RCC 7860 (cell line): ENCODE measurements around the gene STAM.
A peak's percentile ranks its signal among the peaks of the same experiment; 100 is the strongest.
"Not testable (repeated sequence)": the region's sequence is repeated elsewhere in the genome, so short reads cannot be mapped to it uniquely, and the experiment has no call there.

Experiments used
- DNase-seq: peaks from one replicate; pipeline ENCODE4 v3.0.0-alpha.2; 2015; ENCODE audit warnings: low spot score
- FAIRE-seq: peaks from 2 replicates; lab custom pipeline; 2012; peaks lifted over from hg19 to GRCh38; lab: Jason Lieb, UNC

The STAM gene

DNA sequence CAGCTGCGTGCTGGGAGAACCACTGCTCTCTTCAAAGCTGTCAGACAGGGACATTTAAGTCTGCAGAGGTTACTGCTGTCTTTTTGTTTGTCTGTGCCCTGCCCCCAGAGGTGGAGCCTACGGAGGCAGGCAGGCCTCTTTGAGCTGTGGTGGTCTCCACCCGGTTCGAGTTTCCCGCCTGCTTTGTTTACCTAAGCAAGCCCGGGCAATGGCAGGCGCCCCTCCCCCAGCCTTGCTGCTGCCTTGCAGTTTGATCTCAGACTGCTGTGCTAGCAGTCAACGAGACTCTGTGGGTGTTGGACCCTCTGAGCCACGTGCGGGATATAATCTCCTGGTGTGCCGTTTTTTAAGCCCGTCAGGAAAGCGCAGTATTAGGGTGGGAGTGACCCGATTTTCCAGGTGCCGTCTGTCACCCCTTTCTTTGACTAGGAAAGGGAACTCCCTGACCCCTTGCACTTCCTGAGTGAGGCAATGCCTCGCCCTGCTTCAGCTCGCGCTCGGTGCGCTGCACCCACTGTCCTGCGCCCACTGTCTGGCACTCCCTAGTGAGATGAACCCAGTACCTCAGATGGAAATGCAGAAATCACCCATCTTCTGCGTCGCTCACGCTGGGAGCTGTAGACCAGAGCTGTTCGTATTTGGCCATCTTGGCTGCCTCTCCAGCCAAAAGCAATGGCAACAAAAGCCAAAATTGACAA is 78.5 kb downstream of the STAM start:
- not testable (repeated sequence) for DNase-seq, FAIRE-seq

DNA sequence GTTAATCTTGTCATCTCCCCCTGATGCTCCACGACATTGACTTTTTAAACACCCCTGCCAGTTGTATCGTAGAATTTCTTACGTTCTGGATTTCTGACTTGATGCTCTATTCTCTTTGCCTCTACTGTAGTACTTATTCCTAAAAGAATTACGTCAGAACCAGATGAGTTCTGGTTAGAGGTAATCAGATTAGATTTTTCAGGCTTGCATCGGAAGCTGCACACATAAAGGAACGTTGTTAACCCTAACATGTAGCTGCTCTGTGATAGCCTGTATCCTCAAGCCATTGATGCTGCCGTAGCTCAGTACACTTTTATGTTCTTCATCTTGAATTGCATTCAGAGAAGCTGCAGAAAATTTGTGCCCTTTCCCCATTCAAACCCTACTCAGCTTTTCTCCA is 81.8 kb downstream of the STAM start:
- FAIRE-seq (no peak), DNase-seq (no peak)

DNA sequence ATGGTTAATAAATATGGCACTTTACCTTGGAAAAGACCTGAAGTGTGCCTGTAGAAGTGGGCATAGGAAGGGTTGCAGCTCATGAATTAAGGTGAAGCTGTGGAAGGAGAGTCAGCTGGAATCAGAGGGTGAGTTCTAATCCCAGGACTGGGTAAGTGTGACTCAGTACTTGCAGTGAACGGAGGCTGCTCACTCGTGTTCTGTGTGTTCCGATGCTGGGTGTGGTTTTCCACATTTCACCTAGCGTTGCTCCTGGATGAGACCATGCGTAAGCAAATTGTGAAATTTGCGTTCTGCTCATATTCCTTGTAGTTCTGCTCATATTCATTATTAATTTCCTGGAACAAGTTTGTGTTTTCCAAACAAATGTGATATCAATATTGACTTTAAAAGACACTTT is 85.7 kb downstream of the STAM start:
- FAIRE-seq (no peak), DNase-seq (no peak)

DNA sequence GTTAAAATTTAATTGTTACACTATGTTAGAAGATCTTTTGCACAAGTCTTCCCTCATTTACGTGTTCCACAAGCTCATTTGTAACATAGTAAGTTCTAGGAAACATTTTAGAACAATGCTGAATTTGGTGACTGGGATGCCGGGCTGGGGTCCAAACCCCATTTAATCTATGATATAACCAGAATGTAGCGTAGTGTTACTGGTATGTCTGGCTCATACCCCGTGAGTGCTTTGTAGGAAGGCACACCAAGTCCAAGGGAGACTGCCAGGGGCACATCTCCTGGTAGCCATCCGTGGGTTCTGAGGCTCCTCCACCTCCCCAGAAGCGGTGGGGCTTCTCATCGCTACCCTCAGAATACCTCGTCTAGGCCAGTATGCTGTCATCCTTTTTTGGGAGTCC is 86.7 kb downstream of the STAM start:
- DNase-seq (no peak), FAIRE-seq (no peak)

DNA sequence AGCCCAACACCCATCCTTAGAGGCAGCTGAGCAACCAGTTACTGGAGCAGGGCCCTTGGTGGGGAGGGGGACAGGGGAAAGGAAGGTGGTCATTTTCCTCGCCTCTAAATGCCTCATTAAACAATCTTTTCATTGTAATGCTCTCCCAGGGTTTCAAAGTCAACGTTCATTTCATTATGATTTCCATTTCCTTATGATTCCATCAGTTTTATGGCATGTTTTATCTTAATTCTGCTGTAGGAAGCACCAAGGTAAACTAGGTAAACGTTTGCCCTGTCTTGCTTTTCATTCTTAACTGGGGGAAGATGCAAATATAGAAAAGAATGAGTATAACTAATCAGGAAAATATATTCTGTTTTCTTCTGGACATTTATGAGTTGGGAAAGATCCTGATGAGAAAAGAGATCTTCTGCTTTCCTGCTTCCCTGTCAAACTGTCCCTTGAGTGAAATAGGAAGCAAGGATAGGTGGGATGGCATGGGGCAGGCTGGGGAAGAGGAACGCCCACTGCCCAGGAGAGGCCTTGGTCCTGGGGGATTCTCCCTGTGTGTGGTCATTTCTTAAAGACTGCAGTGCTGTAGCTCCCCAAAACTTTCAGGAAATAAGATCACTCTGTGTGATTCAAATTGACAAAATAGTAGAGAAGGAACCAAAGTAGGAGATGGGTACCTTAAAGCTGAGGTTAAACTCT is 87.5 kb downstream of the STAM start:
- no peak for DNase-seq
- no peak for FAIRE-seq

DNA sequence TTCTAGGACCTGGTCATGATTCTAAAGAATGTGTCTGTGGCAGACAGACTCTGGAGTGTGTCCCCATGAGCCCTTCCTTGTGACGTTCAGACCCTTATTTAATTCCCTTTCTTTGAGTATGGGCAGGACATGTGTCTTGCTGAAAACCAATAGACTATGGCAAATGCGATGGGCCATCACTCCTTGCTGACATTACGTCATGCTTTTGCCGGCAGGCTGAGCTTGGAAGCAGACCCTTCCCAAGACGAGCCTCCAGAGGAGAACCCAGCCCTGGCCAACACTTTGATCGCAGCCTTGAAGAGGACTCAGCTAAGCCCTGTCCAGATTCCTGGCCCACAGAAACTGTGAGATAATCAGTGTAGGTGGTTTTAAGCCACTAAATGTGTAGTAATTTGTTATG is 89.7 kb downstream of the STAM start:
- FAIRE-seq: no peak

DNA sequence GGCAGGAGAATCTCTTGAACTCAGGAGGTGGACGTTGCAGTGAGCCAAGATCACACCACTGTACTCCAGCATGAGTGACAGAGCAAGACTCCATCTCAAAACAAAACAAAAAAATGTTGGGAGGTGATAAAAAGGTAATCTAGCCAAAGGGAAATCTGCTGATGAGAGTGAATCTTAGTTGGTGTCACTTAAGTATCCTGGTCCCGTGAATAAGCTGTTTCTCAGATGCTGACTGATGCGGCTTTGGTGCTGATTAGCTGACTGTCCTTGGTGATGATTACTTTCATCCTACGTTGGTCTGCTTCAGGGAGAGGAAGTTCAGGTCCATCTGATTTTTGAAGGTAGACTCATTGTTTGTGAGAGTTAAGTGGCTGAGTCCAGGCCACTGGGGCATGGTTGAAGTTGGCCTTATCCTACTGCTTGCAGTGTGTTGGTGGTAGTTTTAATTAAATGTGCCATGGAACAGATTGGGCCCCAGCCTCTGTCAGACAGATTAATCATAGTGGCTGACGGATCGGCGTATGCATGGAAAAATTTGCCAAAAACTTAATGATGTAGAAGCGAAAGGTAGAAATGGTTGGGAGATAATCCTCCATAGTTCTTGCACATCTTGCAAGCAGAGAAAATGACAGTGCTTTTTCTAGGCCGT is 90.6 kb downstream of the STAM start:
- no peak for FAIRE-seq
- no peak for DNase-seq

More for the DNA sequence above, 89.7 kb downstream of the STAM start:
- DNase-seq: no peak

DNA sequence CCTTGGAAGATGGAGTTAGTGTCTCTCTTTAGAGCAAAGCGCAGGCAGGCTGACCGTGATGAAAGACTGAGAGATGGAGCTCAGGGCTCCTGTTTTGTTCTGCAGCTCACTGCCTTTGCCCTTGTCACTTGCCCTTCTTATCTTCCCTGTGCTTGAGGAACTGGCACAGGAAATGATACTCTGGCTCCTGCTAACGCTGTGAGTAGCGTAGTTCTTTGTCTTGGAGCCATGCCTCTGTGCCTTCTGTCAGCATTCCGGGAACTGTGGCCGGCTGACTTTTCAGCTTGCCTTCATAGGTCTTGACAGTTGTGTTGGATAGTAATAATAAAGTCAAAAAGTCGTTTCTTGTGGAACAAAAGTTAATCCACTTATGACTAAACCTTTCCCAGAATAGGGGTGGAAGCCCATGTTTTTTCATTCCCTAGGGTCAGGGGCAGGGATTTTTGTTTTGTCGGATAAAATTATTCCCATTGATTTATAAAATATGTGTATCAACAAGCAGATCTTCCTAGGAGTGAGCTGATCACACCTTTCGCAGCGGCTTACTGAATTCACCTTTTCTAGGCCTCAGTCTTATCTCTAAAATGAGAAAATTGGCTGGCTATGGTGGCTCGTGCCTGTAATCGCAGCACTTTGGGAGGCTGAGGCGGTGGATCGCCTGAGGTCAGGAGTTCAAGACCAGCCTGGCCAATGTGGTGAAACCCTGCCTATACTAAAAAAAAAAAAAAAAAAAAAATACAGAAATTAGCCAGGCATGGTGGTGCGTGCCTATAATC is 91.4 kb downstream of the STAM start:
- no peak for FAIRE-seq
- no peak for DNase-seq

DNA sequence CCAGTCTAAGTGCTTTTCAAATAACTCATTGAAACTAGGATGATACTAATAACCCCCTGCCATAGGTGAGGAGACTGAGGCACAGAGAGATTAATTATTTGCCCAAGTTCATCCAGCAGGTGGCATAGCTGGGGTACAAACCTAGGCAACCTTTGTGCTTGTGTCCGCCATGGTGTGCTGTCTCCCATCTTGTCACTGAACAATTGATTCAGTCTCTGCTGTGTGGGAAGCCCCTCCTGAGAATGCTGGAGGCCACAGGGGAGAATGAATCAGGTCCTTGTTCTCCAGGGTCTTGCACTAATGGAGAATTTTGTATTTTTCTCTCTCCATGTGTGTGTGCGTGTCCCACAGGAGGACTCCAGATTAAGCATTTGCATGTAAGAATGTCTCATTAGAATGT is 92.3 kb downstream of the STAM start:
- no peak for DNase-seq

DNA sequence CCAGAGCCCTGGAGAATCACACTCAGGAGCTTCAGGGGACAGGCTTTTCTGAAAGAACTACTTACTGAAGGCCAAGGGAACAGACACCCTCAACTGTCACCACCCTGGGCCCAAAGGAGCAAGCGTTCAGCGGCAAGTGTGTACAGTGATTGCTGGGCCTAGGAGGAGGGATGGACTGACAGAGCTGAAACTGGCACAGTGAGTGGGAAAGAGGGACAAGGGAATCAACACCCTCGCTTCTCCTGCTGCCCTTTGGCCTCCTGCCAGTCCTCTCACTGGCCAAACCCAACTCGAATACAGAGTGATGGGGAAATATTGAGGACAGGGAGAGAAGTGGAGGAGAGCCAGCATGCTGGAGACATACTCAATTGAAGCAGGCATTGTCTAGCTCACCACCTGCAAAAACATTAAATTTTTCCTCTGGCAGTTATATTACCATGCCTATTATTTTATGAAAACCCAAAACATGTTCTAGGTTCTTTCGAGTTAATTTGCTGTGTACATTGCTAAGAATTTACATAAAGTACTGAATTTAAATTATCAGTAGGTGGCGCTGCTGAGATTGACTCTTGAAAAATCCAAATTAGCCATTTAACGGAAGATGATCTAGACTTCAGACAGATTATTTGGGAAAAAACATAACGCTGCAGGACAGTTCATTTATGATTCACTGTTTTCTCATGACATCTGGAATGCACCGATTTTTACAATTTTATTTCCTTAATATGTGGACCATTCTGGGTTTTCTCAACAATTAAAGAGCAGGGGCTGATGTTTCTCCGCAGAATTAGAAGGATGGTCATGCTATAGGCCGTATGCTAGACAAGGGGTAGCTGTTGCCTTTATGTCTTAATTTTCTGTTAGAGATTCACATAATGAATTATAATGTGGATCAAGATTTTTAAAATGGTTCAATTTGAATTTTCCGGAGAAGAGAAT is 93.3 kb downstream of the STAM start:
- peak; percentile 76 for FAIRE-seq
- DNase-seq: peak; percentile 41

More for the DNA sequence above, 92.3 kb downstream of the STAM start:
- no peak for FAIRE-seq

DNA sequence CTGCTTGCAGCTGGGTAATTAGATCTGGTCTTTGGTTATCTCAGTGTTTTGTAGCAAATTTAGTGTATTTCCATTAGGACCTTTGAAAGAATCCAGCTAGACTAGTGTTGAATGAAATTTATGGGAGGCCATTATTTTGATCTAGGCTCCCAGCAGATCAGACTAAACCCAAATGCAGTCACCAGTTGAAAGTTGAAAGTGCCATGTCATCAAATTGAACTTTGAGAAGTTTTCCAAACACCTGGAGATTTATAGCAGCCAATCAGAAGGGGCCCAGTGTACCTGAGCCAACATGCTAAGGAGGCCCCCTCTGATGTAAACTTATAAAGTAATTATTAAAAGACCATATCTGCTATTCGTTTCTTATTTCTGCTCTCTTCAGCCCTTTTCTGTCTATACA is 96.7 kb downstream of the STAM start:
- FAIRE-seq (no peak), DNase-seq (no peak)

DNA sequence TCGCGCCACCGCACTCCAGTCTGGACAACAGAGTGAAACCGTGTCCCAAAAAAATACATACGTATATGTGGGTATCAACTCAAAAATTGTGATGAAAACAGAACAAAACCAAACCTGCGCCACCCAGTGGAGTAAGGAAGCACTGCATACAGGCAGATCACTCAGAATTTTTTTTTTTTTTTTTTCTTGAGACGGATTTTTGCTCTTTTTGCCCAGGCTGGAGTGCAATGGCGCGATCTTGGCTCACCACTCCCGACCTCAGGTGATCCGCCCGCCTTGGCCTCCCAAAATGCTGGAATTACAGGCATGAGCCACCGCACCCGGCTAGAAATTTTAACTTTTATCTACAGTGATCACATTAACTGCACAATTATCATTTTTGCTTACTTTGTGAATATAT is 99.0 kb downstream of the STAM start:
- DNase-seq: peak; percentile 13
- no peak for FAIRE-seq

DNA sequence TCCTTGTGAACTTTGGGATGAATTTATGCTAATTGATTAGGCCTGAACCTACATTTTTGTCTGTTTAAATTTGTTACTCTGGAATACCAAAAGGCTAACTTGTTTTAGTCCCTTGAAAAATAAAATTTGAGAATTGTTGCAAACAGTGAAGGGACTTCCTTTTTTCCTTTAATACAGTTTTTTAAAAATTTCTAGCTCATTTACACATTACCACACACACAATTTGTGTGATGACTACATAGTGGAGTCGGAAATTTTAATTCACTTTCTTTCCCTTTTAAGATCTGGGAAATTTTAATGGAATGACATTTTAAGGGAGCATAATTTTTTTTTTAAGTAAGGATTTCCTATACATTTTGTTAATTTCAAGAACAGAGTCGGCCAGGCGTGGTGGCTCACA is 99.5 kb downstream of the STAM start:
- no peak for DNase-seq
- FAIRE-seq: no peak

DNA sequence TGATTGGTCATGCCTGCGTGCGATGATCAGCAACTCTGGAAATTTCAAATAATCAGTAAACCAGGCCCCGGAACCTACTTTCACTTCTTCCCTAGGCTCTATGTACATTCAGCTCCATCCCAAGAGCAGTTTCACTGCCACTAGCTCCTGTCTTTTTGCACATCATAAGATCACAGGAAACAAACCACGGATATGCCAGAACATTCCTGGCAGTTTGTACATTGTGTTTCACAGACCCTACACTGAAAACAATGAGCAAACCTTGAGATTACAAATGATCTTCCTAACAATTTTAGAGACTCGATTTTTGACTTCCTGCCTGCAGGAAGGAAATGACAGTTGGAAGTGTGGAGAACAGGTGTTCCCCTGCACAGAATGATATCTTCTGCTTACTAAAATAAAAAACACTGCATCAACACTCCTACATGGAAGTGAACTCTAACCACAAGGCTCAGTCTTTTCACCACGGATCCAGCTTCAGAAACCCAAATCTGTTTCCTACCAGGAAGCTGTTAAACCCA is 100.5 kb downstream of the STAM start:
- no peak for DNase-seq
- no peak for FAIRE-seq

DNA sequence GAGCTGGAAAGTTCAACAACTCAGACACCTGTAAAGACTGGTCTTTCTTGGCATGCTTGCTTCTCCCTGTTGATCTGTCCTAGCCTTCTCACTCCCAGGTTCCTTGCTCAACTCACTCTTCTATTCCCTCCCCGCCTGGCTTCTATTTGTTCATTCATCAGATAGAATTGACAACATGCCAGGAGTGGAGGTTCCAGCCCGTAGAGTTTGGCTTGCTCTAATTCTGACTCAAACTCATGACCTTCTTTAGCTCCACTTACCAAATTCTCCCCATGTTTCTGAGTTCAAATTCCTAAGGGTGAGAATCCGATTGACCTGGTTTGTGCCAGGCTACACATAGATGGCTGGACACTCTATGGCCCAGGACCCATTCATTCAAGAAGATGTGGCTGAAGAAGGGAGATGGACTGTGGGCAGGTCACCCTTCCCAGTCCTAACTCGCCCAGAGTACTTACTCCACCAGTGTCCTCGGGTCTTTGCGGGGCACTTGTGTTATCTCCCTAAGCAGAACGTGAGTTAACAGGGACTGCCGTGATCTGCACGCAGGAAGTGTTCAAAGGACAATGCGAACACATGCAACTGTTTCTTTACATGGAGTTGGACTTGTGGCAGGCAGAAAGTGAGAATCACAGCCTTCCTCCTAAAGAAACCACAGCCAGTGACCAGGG is 104.1 kb downstream of the STAM start:
- FAIRE-seq (no peak), DNase-seq (no peak)

DNA sequence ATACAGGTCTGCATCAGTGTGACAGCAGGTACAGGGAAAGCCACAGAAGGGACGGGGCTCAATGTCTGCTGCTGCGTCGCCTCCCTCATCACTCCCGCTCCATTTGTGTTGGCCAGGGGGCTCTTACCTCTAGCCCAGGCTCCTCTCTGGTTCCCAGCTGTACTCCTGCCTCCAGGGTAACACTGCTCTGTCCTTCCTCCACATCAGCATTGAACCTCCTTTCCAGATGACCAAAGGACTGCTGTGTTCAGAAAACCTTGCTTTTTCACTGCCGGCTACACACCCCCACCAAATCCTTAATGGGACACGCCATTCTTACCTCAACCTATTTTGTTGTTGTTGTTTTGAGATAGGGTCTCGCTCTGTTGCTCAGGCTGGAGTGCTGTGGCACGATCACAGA is 105.9 kb downstream of the STAM start:
- FAIRE-seq (no peak), DNase-seq (no peak)

DNA sequence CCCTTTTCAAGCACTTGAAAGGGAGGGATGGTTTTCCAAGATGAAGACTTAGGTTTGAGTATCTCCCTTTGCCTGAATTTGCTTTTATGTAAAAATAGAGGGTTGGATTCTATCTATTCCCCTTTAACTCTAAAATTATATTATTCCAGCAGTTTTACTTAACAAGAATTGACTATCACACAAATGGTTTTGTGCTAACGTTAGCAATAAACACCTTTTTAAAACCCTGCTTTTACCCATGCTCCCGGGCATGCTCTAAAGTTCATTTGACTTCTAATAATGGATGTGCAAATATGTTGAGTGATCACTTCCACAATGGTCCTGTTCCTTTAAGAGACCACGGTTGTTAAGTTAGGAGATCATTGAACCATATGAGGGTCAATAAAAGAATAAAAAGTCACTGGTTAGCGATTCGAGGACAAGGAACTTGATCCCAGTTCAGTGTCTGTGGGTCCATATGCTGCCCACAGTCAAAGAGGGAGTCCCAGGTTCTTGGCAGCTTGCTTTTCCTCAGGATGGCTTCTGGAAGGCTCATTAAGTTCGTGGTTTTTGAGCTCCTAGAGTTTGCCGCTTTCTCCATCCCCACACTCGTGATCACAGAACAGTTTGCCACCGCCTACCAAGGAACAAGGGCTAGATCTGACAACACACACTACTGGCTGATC is 108.0 kb downstream of the STAM start, which contains the start of gene TMEM236:
Gene TMEM236, plus strand, starts transcription at position 421 of the 665 bp plus-strand sequence. Its CDS starts 95 bp downstream, at position 516.
- FAIRE-seq: peak; percentile 60
- no peak for DNase-seq

DNA sequence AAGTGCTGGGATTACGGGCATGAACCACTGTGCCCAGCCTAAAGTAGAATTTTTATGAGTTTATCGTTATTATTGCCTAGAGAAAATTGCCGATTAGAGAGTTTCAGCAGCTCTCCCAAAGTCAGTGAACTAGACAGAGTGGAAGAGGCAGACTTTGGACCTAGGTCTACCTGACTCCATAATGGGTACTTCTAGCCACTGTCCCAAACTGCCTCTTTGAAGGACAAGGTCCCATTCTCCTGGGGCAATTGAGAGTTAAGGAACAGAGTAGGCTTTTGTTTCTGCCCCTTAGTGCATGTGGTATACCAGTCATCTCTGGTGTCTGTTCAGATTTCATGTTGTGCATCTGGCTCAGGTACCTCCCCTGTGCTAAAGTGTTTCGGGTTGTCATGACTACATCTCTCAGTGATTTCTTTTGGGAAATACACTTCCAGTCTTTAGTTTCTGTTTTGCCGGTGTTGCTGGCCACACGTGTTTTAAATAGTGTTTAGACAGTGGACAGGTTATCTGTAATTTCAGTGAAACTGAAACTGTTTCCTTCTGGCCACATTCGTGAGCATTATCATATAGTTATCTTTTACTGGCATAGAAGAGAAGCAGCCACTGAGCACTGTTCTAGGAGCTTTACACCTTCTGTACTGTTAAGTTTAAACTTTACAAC is 112.7 kb downstream of the STAM start:
- no peak for DNase-seq
- FAIRE-seq: no peak
